Stimulated activated CD4-positive, alpha-beta T cell treated with anti-CD3 and anti-CD28 coated beads, Interleukin-4, amount 100 ng/mL, for 1 hour (primary cell): ENCODE results near the gene EVI2A.

Experiments
- DNase-seq: peaks from one replicate; pipeline ENCODE4 v3.0.0-alpha.2; 2020

The EVI2A gene

GRCh38 chr17:31272236-31272635, 49.2 kb downstream of the EVI2A start:
- DNase-seq, result no peak

GRCh38 chr17:31269578-31269983, 51.8 kb downstream of the EVI2A start:
- DNase-seq, result no peak

GRCh38 chr17:31269036-31269577, 52.3 kb downstream of the EVI2A start:
- DNase-seq, result no peak
